Pancreas (tissue), 10 donors: Measurements from ENCODE around the gene FAM117A. TPM values are rescaled to one million over a fixed set of nuclear protein-coding genes. Genes with fewer than 3 reads are reported as not detected.

Source experiments
- ATAC-seq, 4 donors: fragments of 200-7000 bp; cut with Tn5 transposase; one replicate each; pipeline versions ENCODE4 v1.8.0 to v1.9.1; 2020; ENCODE audit warnings: mild to moderate bottlenecking in 4 of 4, moderate library complexity in 4 of 4
- DNase-seq, 6 donors: peaks; one replicate each; pipeline ENCODE4 v3.0.0-alpha.2; 2020
- FAIRE-seq: peaks from 2 replicates; lab custom pipeline; 2012; peaks lifted over from hg19 to GRCh38; lab: Jason Lieb, UNC
- H3K27ac ChIP-seq, 4 donors: fragments of 200-600 bp; sonication (generic); 1 replicate in 3 of 4; 2 replicates in 1 of 4; pipeline versions ENCODE4 v1.5.0 to v1.8.0; 2020
- H3K27me3 ChIP-seq, 4 donors: fragments of 200-600 bp; one replicate each; pipeline ENCODE4 v1.8.0; 2021
- H3K36me3 ChIP-seq, 3 donors: fragments of 200-600 bp; sonication (generic) in 1 of 3; one replicate each; pipeline versions ENCODE4 v1.5.0 to v1.8.0; 2020 to 2021
- H3K4me1 ChIP-seq, 3 donors: fragments of 200-600 bp; one replicate each; pipeline ENCODE4 v1.8.0; 2021
- H3K4me3 ChIP-seq, 4 donors: fragments of 200-600 bp; sonication (generic) in 2 of 4; one replicate each; pipeline versions ENCODE4 v1.5.0 to v1.8.0; 2020 to 2021
- H3K9me3 ChIP-seq, 4 donors: fragments of 200-600 bp; one replicate each; pipeline ENCODE4 v1.8.0; 2021
- WGBS, 2 donors: extraction: QIAGEN DNeasy Blood & Tissue Kit; methylation state at CpG; one replicate each; pipeline ENCODE4 v1.1.7; 2013; 5-methylcytosine and 5-hydroxymethylcytosine counted together
- intact Hi-C, 3 donors: fragments of 100-400 bp; cut with DNase I; formaldehyde crosslinking; loops; one replicate each; pipeline versions ENCODE4 v1.11.1 to v1.14.2; 2022
- polyA plus RNA-seq, 2 donors: library from polyadenylated mRNA; stranded (reverse); fragments of 200-250 nt; gene quantifications; one replicate each; pipeline ENCODE4 v1.2.3, GENCODE V29; 2013
- total RNA-seq, 6 donors: library from RNA; stranded (reverse); fragmentation: NEBNext Ultra II Directional in 4 of 6; extraction: Animal tissue kit (Norgen Biotek cat#: 25700) in 4 of 6; gene quantifications; one replicate each; pipeline versions ENCODE4 v1.2.1 to v1.2.4, GENCODE V29; 2021 to 2023
- TF ChIP-seq, protein P1 (sequence below), 4 donors: fragments of 200-600 bp; sonication (generic) in 3 of 4; IDR thresholded peaks; one replicate each; pipeline versions ENCODE4 v1.5.0 to v1.8.0; 2021; ENCODE audit warnings: antibody characterized with exemption in 4 of 4
- donor health status: healthy with polysubstance abuse.
- donor health status: DM: no; HTN: no; CAD: no; lungs with moderate emphysema.
- donor health status: DM: no; HTN: no; CAD: no.
- donor health status: control.
- donor health status: control.
- donor health status: Bipolar disorder and iron deficiency.
- donor health status: DM: yes; HTN: yes; CAD: no.
- donor health status: DM: no; HTN: no; CAD: no.
- donor health status: DM: no; HTN: no; CAD: no.
- donor health status: DM: yes; HTN: yes; CAD: no.

Gene FAM117A
- total and polyA plus RNA-seq, 8 donors, result 5.3 to 14.8 (median 8.5) TPM

DNA sequence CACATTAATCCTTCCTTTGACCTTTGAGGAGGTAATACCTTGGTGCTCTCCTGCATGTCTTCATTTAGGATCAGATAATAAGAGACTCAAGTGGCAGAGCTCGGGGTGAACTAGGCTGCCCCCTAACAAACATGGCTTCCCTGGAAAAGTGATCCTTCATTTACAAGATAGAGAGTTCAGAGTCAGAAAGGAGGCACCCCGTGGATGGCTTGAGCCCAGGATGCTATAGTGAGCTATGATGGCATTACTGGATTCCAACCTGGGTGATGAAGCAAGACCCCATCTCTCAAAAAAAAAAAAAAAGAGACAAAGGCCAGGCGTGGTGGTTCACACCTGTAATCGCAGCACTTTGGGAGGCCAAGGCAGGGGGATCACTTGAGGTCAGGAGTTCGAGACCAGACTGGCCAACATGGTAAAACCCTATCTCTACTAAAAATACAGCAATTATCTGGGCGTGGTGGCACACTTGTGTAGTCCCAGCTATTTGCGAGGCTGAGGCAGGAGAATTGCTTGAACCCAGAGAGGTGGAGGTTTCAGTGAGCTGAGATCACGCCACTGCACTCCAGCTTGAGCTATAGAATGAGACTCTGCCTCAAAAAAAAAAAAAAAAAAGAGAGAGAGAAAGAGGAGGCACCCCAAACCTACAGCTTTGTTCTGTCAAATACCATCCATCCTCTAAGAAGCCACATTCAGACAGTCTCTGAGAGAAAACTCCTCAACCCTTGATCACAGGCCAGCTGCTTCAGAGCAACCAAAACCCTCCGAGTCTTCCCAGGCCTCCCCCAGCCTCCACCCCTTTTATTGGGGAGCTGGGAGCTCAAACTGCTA is 7.4 kb downstream of the FAM117A start:
- FAIRE-seq (no peak), DNase-seq (no peak), ATAC-seq (no peak)
- no peaks in the 10 kb centered on the region for H3K9me3 ChIP-seq
- H3K27ac ChIP-seq, result no peak overlapping the region
- no peaks in the 10 kb centered on the region for H3K27me3 ChIP-seq
- peaks cover 0 to 4% (median 4%) of the 10 kb centered on the region in 3 donors for H3K4me1 ChIP-seq
- intact Hi-C loops, result no loop called here
- no peaks in the 10 kb centered on the region for H3K36me3 ChIP-seq
- TF ChIP-seq, protein P1, sequence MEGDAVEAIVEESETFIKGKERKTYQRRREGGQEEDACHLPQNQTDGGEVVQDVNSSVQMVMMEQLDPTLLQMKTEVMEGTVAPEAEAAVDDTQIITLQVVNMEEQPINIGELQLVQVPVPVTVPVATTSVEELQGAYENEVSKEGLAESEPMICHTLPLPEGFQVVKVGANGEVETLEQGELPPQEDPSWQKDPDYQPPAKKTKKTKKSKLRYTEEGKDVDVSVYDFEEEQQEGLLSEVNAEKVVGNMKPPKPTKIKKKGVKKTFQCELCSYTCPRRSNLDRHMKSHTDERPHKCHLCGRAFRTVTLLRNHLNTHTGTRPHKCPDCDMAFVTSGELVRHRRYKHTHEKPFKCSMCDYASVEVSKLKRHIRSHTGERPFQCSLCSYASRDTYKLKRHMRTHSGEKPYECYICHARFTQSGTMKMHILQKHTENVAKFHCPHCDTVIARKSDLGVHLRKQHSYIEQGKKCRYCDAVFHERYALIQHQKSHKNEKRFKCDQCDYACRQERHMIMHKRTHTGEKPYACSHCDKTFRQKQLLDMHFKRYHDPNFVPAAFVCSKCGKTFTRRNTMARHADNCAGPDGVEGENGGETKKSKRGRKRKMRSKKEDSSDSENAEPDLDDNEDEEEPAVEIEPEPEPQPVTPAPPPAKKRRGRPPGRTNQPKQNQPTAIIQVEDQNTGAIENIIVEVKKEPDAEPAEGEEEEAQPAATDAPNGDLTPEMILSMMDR (IDR thresholded peaks at IDR 0.05), result no peak
- no peak overlapping the region for H3K4me3 ChIP-seq
- 90 to 93% methylated on average over 9 of the region's 9 CpGs for WGBS, 2 donors

DNA sequence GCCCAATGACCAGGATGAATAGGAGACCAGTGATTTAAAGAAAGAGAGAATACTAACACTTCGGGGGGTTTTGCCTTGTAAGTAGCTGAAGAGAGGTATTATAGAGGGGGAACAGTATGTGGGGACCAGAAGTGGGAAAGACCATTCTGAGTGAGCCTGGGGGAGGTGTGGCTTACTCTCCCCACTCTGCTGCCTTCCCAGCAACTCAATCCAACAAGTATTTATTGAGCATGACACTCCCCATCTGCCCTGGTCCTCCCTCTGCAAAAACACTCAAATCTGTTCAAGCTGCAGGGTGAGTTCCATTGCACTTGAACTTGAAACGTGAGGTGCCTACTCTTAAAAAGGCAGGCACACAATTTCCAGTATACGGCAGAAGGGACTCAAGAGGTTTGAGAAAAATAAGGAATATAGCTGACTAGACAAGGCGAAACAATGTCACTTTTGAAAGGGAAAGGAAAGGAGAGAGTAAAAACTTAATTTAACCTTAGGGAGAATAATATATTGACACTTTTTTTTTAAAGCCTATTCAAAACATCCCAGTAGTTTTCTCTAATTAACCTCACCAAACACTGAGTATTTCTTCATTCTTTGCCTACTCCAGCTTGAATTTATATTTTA is 8.2 kb downstream of the FAM117A start:
- ATAC-seq (no peak), DNase-seq (no peak), FAIRE-seq (no peak)
- Histone ChIP-seq H3K27ac (no peak overlapping the region), H3K27me3 (no peaks in the 10 kb centered on the region), H3K4me3 (no peak overlapping the region), H3K4me1 (peaks cover 0 to 4% (median 0%) of the 10 kb centered on the region in 3 donors), H3K36me3 (no peaks in the 10 kb centered on the region), H3K9me3 (no peaks in the 10 kb centered on the region)
- intact Hi-C loops, result no loop called here
- 77 to 81% methylated on average over 4 of the region's 4 CpGs for WGBS, 2 donors
- TF ChIP-seq, protein P1 (IDR thresholded peaks at IDR 0.05), result no peak

- H3K9me3 ChIP-seq, result no peaks in the 10 kb centered on the region
- WGBS, 2 donors, result 44 to 59% methylated on average over 8 of the region's 8 CpGs
- H3K27ac ChIP-seq, result peak overlapping the region in 3 of 4 donors; percentile 27 to 34 (median 33)
- TF ChIP-seq, protein P1 (IDR thresholded peaks at IDR 0.05), result no peak
- intact Hi-C loops, result no loop called here
- DNase-seq, result peak; percentile 66 to 80 (median 78)
- peaks cover 0 to 4% (median 0%) of the 10 kb centered on the region in 3 donors for H3K4me1 ChIP-seq
- H3K36me3 ChIP-seq, result no peaks in the 10 kb centered on the region
- no peak for FAIRE-seq
- H3K27me3 ChIP-seq, result no peaks in the 10 kb centered on the region
- H3K4me3 ChIP-seq, result peak overlapping the region in 1 of 4 donors; percentile 10
- ATAC-seq, result peak; percentile 88 to 95 (median 94)
Observed at GRCh38 chr17:49753959-49754391, 10.0 kb downstream of the FAM117A start.

- ATAC-seq, result no peak
- Histone ChIP-seq H3K27ac (no peak overlapping the region), H3K27me3 (no peaks in the 10 kb centered on the region), H3K4me1 (peaks cover 0 to 4% (median 0%) of the 10 kb centered on the region in 3 donors), H3K9me3 (no peaks in the 10 kb centered on the region), H3K4me3 (no peak overlapping the region), H3K36me3 (no peaks in the 10 kb centered on the region)
- intact Hi-C loops, result no loop called here
- WGBS, 2 donors, result 77 to 86% methylated on average over 3 of the region's 3 CpGs
- FAIRE-seq, result no peak
- DNase-seq, result no peak
- TF ChIP-seq, protein P1 (IDR thresholded peaks at IDR 0.05), result no peak
Observed at GRCh38 chr17:49752508-49752907, 11.4 kb downstream of the FAM117A start.
